HEK293T (cell line): ENCODE results near the gene LUC7L3.

Source experiments
- ARNT ChIP-seq: fragments of 450-650 bp; IDR thresholded peaks from 2 replicates; pipeline ENCODE4 v1.6.1; 2017; ENCODE audit warnings: mild to moderate bottlenecking
- BHLHE40 ChIP-seq: fragments of 450-650 bp; IDR thresholded peaks from 2 replicates; pipeline ENCODE4 v1.6.1; 2016; ENCODE audit warnings: mild to moderate bottlenecking, moderate library complexity, borderline replicate concordance
- CTBP1 ChIP-seq: fragments of 450-650 bp; IDR thresholded peaks from 2 replicates; pipeline ENCODE4 v1.6.1; 2016; ENCODE audit warnings: borderline replicate concordance
- ELF4 ChIP-seq: fragments of 450-650 bp; IDR thresholded peaks from 2 replicates; pipeline ENCODE4 v1.6.1; 2017; ENCODE audit warnings: antibody characterized with exemption
- FOXK2 ChIP-seq: fragments of 450-650 bp; IDR thresholded peaks from 2 replicates; pipeline ENCODE4 v1.6.1; 2016; ENCODE audit warnings: mild to moderate bottlenecking
- FOXM1 ChIP-seq: fragments of 450-650 bp; IDR thresholded peaks from 2 replicates; pipeline ENCODE4 v1.6.1; 2017; ENCODE audit warnings: mild to moderate bottlenecking, borderline replicate concordance
- HDGF ChIP-seq: fragments of 450-650 bp; IDR thresholded peaks from 2 replicates; pipeline ENCODE4 v1.6.1; 2017; ENCODE audit warnings: antibody characterized with exemption, borderline replicate concordance
- NFRKB ChIP-seq: fragments of 450-650 bp; IDR thresholded peaks from 2 replicates; pipeline ENCODE4 v1.6.1; 2016; ENCODE audit warnings: mild to moderate bottlenecking, moderate library complexity
- PKNOX1 ChIP-seq: fragments of 450-650 bp; IDR thresholded peaks from 2 replicates; pipeline ENCODE4 v1.6.1; 2016
- SP1 ChIP-seq: fragments of 450-650 bp; IDR thresholded peaks from 2 replicates; pipeline ENCODE4 v1.6.1; 2017
- SUZ12 ChIP-seq: fragments of 450-650 bp; IDR thresholded peaks from 2 replicates; pipeline ENCODE4 v1.6.1; 2016; ENCODE audit warnings: mild to moderate bottlenecking
- TARDBP ChIP-seq: fragments of 450-650 bp; IDR thresholded peaks from 2 replicates; pipeline ENCODE4 v1.6.1; 2016
- ZNF384 ChIP-seq: fragments of 450-650 bp; IDR thresholded peaks from 2 replicates; pipeline ENCODE4 v1.6.1; 2016

GRCh38 chr17:50798424-50799288, 79.3 kb downstream of the LUC7L3 start:
- no peak for TF ChIP-seq ARNT
- TF ChIP-seq SP1 = no peak
- no peak for TF ChIP-seq ELF4
- no peak for TF ChIP-seq FOXK2
- TF ChIP-seq BHLHE40 = no peak
- TF ChIP-seq HDGF = no peak
- no peak for TF ChIP-seq TARDBP
- no peak for TF ChIP-seq SUZ12
- no peak for TF ChIP-seq ZNF384
- TF ChIP-seq CTBP1 = no peak
- no peak for TF ChIP-seq PKNOX1
- no peak for TF ChIP-seq FOXM1
- no peak for TF ChIP-seq NFRKB
